Natural killer cell (primary cell): ENCODE data around the gene LGMN. TPM values are rescaled to one million over a fixed set of nuclear protein-coding genes. Genes with fewer than 3 reads are reported as not detected.
A peak's percentile ranks its signal among the peaks of the same experiment; 100 is the strongest.
"Not testable (repeated sequence)": the region's sequence is repeated elsewhere in the genome, so short reads cannot be mapped to it uniquely, and the experiment has no call there.

Source experiments
- ATAC-seq, 3 donors: fragments of 150-1000 bp in 2 of 3; fragments of 200-7000 bp in 1 of 3; cut with Tn5 transposase; 1 replicate in 1 of 3; 2 replicates in 2 of 3; pipeline ENCODE4 v1.10.0; 2021; ENCODE audit warnings: mild to moderate bottlenecking in 2 of 3, moderate library complexity in 2 of 3
- DNase-seq, 2 donors: peaks; one replicate each; pipeline versions ENCODE4 v3.0.0 to v3.0.0-alpha.2; 2013 to 2021; ENCODE audit warnings: mixed read lengths in 1 of 2
- H3K27ac ChIP-seq: one replicate; pipeline ENCODE4 v1.5.1; 2013; ENCODE audit warnings: mild to moderate bottlenecking, low read length
- H3K27me3 ChIP-seq: one replicate; pipeline ENCODE4 v1.6.1; 2013; ENCODE audit warnings: low read length; ENCODE audit not compliant: control insufficient read depth, insufficient read depth
- H3K36me3 ChIP-seq: one replicate; pipeline ENCODE4 v1.6.1; 2013; ENCODE audit warnings: low read length; ENCODE audit not compliant: control insufficient read depth, insufficient read depth
- H3K4me1 ChIP-seq: one replicate; pipeline ENCODE4 v1.6.1; 2013; ENCODE audit warnings: low read length; ENCODE audit not compliant: control insufficient read depth, insufficient read depth
- H3K4me3 ChIP-seq: one replicate; pipeline ENCODE4 v1.5.1; 2013; ENCODE audit warnings: low read length
- H3K9me3 ChIP-seq: one replicate; pipeline ENCODE4 v1.6.1; 2013; ENCODE audit warnings: low read length; ENCODE audit not compliant: control insufficient read depth, insufficient read depth
- H3K27ac Mint-ChIP-seq, 2 donors: one replicate each; pipeline ENCODE4 v1.8.0; 2022; ENCODE audit warnings: mild to moderate bottlenecking in 2 of 2, mixed read lengths in 2 of 2, moderate library complexity in 1 of 2
- H3K27me3 Mint-ChIP-seq, 2 donors: one replicate each; pipeline ENCODE4 v1.8.0; 2022; ENCODE audit warnings: low read depth in 2 of 2, mixed read lengths in 2 of 2
- H3K36me3 Mint-ChIP-seq: one replicate; pipeline ENCODE4 v1.8.0; 2022; ENCODE audit warnings: mixed read lengths
- H3K4me1 Mint-ChIP-seq, 2 donors: one replicate each; pipeline ENCODE4 v1.8.0; 2022; ENCODE audit warnings: mixed read lengths in 2 of 2
- H3K4me3 Mint-ChIP-seq: one replicate; pipeline ENCODE4 v1.8.0; 2022; ENCODE audit warnings: mild to moderate bottlenecking, moderate library complexity, mixed read lengths
- H3K9me3 Mint-ChIP-seq, 2 donors: one replicate each; pipeline ENCODE4 v1.8.0; 2022; ENCODE audit warnings: mixed read lengths in 2 of 2
- WGBS: methylation state at CpG from one replicate; pipeline ENCODE4 v1.1.7; 2013; ENCODE audit warnings: missing lambda C conversion rate; ENCODE audit not compliant: insufficient coverage; 5-methylcytosine and 5-hydroxymethylcytosine counted together
- intact Hi-C: fragments of 100-400 bp; cut with micrococcal nuclease; formaldehyde crosslinking; loops from one replicate; pipeline ENCODE4 v1.14.2; 2022
- total RNA-seq, 4 donors: library from RNA; stranded (reverse); fragments of 120-200 nt in 1 of 4; gene quantifications; one replicate each; pipeline versions ENCODE4 v1.2.3 to v1.2.4, GENCODE V29; 2013 to 2022
- TF ChIP-seq, protein P1 (sequence below): fragments of 200-600 bp; IDR thresholded peaks from one replicate; pipeline ENCODE4 v1.8.0; 2022; ENCODE audit warnings: antibody characterized with exemption

LGMN gene
- total RNA-seq, 3 donors from 2014 or later (not counting 1 experiment from before 2014, with no cell fraction given): 0.39 to 6.1 (median 2.5) TPM

DNA sequence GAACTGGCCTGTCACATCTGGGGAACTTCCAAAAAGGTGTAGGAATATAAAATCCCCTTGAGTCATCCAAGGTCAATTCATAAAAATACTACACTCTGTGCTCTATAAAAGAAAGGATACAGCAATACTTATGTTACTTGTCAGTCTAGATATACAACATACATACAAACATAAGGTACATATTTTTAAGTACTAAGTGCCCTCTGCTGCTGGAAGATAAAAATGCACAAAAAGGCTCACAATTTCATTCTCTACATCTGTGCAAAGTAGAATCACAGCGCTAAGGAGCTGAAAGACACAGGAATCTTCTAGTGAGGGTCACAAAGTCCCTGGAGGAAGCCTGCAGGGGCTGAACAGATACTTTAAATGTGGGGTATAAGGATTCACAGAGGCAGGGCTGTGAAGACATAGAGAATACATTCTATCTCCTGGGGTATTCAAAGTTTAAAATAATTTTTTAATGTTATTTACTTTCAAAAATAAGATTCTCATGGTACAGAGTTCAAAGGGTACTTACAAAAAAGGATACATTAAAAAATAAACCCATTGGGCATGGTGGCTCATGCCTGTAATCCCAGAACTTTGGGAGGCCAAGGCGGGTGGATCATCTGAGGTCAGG, 35.5 kb upstream of the LGMN start:
- DNase-seq (peak in 1 of 2 donors; percentile 67), ATAC-seq (peak; percentile 77 to 87 (median 82))
- H3K27me3 Mint-ChIP-seq: no peaks in the 10 kb centered on the region
- Histone ChIP-seq H3K4me3 (no peak overlapping the region), H3K4me1 (no peaks in the 10 kb centered on the region), H3K9me3 (no peaks in the 10 kb centered on the region), H3K27ac (no peak overlapping the region), H3K27me3 (no peaks in the 10 kb centered on the region), H3K36me3 (no peaks in the 10 kb centered on the region)
- TF ChIP-seq, protein P1, sequence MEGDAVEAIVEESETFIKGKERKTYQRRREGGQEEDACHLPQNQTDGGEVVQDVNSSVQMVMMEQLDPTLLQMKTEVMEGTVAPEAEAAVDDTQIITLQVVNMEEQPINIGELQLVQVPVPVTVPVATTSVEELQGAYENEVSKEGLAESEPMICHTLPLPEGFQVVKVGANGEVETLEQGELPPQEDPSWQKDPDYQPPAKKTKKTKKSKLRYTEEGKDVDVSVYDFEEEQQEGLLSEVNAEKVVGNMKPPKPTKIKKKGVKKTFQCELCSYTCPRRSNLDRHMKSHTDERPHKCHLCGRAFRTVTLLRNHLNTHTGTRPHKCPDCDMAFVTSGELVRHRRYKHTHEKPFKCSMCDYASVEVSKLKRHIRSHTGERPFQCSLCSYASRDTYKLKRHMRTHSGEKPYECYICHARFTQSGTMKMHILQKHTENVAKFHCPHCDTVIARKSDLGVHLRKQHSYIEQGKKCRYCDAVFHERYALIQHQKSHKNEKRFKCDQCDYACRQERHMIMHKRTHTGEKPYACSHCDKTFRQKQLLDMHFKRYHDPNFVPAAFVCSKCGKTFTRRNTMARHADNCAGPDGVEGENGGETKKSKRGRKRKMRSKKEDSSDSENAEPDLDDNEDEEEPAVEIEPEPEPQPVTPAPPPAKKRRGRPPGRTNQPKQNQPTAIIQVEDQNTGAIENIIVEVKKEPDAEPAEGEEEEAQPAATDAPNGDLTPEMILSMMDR: peak; percentile 58
- WGBS: 47% methylated on average over 2 of the region's 2 CpGs
- H3K4me1 Mint-ChIP-seq: no peaks in the 10 kb centered on the region
- intact Hi-C loops: loop anchor here (1.0 to 2.0 kb wide), 3 partner anchors 70 to 649 kb away; no protein-coding TSS in a partner anchor
- H3K36me3 Mint-ChIP-seq: no peaks in the 10 kb centered on the region
- H3K4me3 Mint-ChIP-seq: no peak overlapping the region
- peaks cover 0 to 2% of the 10 kb centered on the region in 2 donors for H3K9me3 Mint-ChIP-seq
- no peak overlapping the region for H3K27ac Mint-ChIP-seq

DNA sequence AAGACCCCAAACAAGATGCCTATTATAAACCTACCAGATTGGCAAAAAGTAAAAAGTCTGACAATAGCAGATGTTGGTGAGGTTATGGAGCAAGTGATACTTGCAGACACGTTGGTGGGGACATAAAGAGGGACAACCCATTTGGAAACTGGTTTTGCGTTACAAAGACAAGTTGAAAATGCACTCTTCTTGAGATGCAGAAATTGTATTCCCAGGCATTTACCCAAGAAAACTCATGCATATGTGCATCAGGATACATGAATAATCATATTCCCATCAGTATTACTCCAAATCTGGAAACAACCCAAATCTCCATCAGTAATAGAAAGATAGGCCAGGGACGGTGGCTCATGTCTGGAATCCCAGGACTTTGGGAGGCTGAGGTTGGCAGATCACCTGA, 32.9 kb upstream of the LGMN start:
- no peak overlapping the region for H3K4me3 Mint-ChIP-seq
- intact Hi-C loops: no loop called here
- Histone ChIP-seq H3K36me3 (no peaks in the 10 kb centered on the region), H3K27me3 (no peaks in the 10 kb centered on the region), H3K4me3 (no peak overlapping the region), H3K4me1 (no peaks in the 10 kb centered on the region), H3K9me3 (no peaks in the 10 kb centered on the region), H3K27ac (no peak overlapping the region)
- no peak for ATAC-seq
- no peak overlapping the region for H3K27ac Mint-ChIP-seq
- H3K9me3 Mint-ChIP-seq: no peaks in the 10 kb centered on the region
- no peaks in the 10 kb centered on the region for H3K36me3 Mint-ChIP-seq
- no peaks in the 10 kb centered on the region for H3K4me1 Mint-ChIP-seq
- peaks cover 0 to 3% of the 10 kb centered on the region in 2 donors for H3K27me3 Mint-ChIP-seq
- DNase-seq: no peak
- TF ChIP-seq, protein P1: no peak
- WGBS: 93% methylated on average over 3 of the region's 3 CpGs

GRCh38 chr14:92780444-92781232, 32.2 kb upstream of the LGMN start:
- Histone ChIP-seq H3K4me3 (no peak overlapping the region), H3K9me3 (no peaks in the 10 kb centered on the region), H3K27me3 (no peaks in the 10 kb centered on the region), H3K36me3 (no peaks in the 10 kb centered on the region), H3K4me1 (no peaks in the 10 kb centered on the region), H3K27ac (no peak overlapping the region)
- ATAC-seq (peak; percentile 25 to 43 (median 41)), DNase-seq (no peak)
- H3K27me3 Mint-ChIP-seq: peaks cover 0 to 3% of the 10 kb centered on the region in 2 donors
- 76% methylated on average over 5 of the region's 7 CpGs for WGBS
- TF ChIP-seq, protein P1: no peak
- intact Hi-C loops: no loop called here
- H3K27ac Mint-ChIP-seq: no peak overlapping the region
- no peaks in the 10 kb centered on the region for H3K9me3 Mint-ChIP-seq
- no peak overlapping the region for H3K4me3 Mint-ChIP-seq
- no peaks in the 10 kb centered on the region for H3K4me1 Mint-ChIP-seq
- no peaks in the 10 kb centered on the region for H3K36me3 Mint-ChIP-seq

- H3K4me1 Mint-ChIP-seq, ATAC-seq, H3K27me3 ChIP-seq, H3K27ac ChIP-seq, H3K4me3 Mint-ChIP-seq, H3K36me3 ChIP-seq, H3K36me3 Mint-ChIP-seq, H3K27ac Mint-ChIP-seq, DNase-seq, intact Hi-C loops, H3K4me1 ChIP-seq, H3K9me3 ChIP-seq, H3K9me3 Mint-ChIP-seq, H3K4me3 ChIP-seq, H3K27me3 Mint-ChIP-seq: not testable (repeated sequence)
- WGBS: 100% methylated on average over 1 of the region's 3 CpGs
Observed at GRCh38 chr14:92778868-92779565, 30.6 kb upstream of the LGMN start.

GRCh38 chr14:92775292-92775691, 26.9 kb upstream of the LGMN start:
- H3K27ac Mint-ChIP-seq, H3K36me3 Mint-ChIP-seq, H3K4me3 Mint-ChIP-seq, H3K4me3 ChIP-seq, H3K9me3 ChIP-seq, H3K9me3 Mint-ChIP-seq, H3K27me3 ChIP-seq, H3K27me3 Mint-ChIP-seq, H3K4me1 ChIP-seq, H3K36me3 ChIP-seq, intact Hi-C loops, H3K4me1 Mint-ChIP-seq: not testable (repeated sequence)
- peak overlapping the region; percentile 29 for H3K27ac ChIP-seq
- ATAC-seq (peak; percentile 69 to 84 (median 80)), DNase-seq (peak in 1 of 2 donors; percentile 32)
- 0% methylated on average over 2 of the region's 2 CpGs for WGBS
